HK-2 (cell line): ENCODE results near the gene JARID2.

Experiments
- DNase-seq: peaks from one replicate; pipeline ENCODE4 v3.0.0-alpha.2; 2018; ENCODE audit not compliant: unreplicated experiment

Gene JARID2

GRCh38 chr6:15462717-15463525 lies 217.1 kb downstream of the JARID2 start:
- DNase-seq = no peak

DNA sequence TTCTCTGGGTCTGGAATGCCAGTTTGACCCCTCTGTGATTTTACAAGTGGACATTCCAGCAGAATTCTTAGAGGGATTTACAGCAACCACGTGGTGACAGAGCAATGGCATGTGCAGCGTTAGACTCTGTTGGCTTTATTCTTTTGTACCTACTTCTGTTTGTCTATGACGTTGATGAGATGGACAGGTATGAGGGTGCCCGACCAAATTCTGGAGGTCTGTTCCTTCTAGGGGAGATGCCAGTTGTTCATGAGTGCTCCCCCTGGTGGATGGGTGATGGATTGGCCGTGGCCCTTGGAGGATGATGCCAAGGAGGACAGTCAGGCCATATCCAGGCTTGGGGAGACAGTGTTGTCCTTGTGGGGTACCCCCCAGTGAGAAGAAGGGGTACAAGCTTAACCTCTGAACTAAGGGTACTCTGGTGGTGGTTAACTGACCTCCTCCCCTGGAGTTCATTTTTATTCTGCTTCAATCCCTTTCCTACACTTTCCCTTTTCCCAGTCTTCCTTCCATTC lies 218.4 kb downstream of the JARID2 start:
- peak; percentile 32 for DNase-seq

DNA sequence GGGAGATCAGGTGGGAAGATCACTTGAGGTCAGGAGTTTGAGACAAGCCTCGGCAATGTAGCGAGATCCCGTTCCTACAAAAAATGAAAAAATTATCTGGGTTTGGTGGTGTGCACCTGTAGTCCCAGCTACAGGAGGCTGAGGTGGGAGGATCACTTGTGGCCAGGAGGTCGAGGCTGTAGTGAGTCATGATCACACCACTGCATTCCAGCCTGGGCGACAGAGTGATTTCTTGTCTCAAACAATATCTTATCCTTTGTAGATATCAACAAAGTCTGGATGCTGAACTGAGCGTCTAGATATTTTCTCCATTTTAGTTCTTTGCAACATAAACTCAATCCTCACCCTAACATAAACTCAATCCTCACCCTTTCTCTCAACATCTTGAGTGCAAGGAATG lies 219.3 kb downstream of the JARID2 start:
- no peak for DNase-seq

DNA sequence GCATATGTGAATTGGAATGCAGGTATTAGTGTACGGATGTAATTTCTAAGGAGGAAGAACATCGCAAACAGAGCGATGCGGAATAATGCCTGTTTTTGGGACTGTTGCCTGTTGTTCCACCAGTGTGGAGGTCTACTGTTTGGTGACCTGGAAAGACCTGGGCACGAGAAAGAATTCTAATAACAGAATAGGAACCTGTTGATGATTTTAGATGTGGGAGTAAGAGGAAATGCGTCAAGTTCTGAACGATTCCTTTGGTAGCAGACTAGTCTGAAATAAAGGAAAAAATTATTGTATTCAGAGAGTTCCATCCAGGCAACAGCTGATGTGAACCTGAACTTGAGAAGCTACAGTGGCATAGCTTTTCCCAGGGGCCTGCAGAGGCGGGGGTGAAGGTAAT lies 224.9 kb downstream of the JARID2 start:
- DNase-seq = no peak

DNA sequence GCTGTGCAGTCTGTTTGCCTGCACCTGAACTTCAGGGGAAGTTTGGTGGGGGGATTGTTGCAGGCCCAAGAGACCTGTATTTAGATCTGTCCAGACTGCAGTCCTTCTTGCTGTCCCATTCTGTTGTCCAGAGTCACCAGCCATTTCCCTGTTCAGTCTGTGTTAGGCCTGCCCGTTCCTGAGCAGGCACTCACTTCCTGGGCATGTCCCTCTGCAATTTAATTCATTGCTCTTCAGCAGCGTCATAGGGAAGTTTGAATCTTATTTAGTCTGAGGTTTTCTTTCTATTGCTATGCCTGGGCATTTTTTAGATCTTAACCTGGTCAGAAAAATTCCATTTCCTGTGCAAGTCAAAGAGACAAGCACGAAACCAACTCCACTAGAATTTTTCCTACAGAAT lies 226.8 kb downstream of the JARID2 start:
- no peak for DNase-seq

- DNase-seq = no peak
Observed at GRCh38 chr6:15473174-15473573, 227.3 kb downstream of the JARID2 start.

GRCh38 chr6:15473741-15474161 lies 227.9 kb downstream of the JARID2 start:
- DNase-seq = no peak

GRCh38 chr6:15474196-15474595 lies 228.3 kb downstream of the JARID2 start:
- no peak for DNase-seq

GRCh38 chr6:15475261-15475660 lies 229.4 kb downstream of the JARID2 start:
- DNase-seq = no peak

GRCh38 chr6:15475872-15476271 lies 230.0 kb downstream of the JARID2 start:
- no peak for DNase-seq

DNA sequence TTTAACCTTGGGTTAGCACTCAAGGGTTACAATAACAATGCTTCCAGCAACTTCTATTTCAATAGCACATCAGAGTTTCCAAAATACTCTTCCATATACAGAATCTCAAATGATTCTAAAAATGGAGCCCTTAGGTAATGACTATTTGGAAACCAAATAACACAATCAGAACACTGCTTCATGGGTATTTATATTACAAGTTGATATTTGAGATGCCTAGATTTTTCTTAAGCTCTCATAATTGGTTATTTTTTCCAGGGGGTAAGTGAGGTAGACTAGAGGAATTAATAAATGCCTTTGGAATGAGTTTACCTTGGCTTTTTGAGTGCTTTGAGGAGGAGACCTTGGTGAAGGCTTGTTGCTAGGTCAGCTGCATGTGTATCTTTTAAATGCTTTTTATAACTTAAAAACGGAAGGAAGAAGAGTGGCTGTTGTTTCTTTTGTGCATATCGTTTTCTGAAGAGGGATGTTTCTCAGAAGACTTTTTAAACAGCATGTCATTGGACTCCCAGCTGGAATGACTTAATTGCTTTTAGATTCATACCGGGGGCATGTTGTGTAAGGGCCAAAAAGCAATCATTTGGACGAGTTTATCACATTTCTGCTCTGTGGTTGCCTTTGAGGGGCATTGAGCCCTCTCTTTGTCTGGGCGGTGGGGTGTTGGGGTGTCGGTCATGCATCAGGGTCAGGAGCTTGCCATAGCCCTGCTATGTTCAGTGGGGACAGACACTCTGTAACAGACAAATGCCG lies 230.9 kb downstream of the JARID2 start:
- no peak for DNase-seq

DNA sequence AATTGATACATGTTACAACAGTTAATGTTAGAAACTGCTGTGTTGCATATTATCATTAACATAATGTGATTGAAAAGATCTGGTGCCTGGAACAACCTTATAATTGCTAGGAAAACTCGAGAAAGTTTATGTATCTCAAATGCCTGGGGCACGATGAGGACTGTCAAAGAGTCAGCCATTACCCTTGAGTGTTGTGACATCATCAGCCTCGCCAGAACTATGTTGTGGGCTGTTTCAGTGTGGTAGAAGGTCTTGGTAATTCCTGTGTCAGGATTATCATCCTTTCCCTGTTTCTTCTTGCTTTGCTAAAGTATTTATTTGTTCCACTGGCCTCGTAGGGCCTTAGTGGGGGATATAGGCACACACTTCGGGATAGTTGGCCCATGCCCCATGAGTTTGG lies 231.9 kb downstream of the JARID2 start:
- no peak for DNase-seq

GRCh38 chr6:15479761-15480160 lies 233.9 kb downstream of the JARID2 start:
- no peak for DNase-seq

DNA sequence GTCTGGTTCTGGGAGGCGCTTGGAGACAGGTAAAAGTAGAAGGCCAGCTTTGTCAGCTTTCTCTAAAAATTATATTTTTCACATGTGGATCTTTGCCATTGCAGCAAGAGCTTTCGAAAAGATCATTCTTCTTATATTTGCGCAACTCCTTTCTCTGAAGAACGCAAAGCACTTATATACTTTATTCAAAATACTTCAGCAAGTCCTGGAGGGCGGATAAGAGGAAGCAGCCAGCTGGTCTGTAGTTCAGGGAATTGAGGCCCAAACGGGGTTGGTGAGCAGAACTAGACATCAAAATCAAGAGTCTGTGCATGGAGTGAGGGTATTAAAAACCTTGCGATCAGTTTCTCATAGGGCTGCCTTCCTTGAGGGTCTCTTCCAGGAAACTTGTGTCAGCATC lies 234.7 kb downstream of the JARID2 start:
- no peak for DNase-seq

DNA sequence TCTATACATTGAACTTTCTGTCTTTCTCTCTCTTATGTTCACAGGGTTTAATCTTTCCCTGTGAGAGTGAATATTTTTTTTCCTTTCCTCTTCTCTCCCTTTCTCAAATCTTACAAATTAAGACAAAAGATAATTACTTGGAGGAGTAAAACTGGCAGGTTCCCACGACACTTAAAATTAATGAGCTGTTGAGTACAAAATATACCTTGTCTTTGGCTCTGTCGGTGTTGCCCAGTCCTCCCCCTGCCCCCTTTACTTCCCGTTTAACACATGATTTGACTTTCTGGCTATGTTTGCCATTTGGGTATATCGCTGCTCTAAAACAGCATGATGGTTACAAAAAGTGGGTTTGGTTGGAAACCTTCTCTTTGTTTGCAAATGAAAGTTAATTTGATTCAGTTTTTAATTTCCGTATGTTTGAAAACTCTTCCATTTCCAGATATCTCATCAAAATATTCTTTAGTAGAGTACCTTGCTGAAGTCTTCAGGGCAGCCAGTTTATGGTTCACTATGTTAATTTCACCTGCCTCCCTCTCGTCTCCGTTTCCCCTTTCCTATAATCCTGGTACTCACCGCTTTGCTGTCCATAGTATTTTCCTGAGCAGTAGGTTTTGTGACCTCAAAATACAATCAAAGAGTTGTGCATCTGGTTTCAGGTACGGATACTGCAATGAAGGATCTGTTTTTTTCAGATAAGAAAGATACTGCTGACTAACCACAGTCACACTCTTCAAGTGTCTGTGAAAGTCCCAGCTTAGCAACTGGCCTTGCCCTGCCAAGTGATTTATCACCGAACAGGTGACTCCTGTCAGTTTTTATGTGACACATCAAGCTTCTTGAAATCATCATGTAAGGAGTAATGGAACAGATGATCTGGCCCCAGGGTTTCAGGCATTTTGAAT lies 235.8 kb downstream of the JARID2 start:
- no peak for DNase-seq

DNA sequence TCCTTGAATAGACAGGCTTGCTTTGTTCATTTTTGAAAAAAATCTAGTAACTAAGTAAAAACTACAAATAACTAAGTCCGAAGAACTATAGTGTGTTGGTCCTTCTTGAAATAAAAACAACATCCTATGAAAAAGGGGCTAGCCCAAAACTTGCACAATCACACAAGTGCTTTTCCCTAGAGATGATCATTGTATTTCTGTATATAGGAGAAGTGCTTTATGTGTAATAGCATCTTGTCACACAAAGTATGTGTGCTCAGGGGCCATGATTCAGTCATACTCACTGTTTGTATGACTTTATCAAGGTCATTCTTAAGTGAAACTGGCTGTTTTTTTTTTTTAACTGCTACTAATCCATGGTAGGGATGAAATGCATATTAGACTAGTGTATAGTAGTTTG lies 237.2 kb downstream of the JARID2 start:
- DNase-seq = no peak

DNA sequence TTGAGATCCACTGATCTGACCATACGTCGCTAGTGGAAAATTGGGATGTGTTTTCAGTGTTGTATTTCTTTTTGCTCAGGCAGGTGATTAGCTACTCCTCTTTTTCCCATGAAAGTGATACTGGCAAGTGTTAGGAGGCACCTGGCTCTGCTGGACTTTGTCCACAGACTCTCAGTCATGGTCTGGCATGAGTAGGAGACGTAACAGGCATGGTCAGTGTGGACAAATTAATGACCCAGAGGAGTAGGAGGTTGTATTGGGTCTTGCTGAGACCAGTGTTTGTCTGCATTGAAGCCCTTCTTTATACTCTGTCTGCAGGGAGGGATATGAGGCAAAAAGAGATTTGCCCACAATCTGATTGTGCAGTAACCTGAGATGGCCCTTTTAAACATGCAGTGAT lies 238.3 kb downstream of the JARID2 start:
- no peak for DNase-seq

DNA sequence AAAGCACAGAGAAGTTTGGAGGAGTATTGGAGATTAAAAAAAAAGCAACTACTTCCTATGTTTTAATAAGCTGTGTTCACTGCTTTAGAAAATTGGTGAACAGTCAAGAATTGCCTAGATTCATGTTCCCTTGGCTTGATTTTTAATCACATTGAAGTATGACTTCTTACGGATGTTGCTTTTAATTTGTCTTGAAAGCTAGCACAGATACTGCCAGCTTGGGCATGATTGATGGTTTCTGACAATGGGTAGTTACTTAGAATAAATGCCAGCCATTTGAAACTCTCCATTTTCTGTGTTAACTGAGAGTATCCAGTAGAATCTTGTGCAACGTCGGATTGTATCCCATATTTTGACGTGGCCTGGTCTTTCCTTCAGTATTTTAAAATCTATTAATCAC lies 239.0 kb downstream of the JARID2 start:
- DNase-seq = no peak

GRCh38 chr6:15485936-15486335 lies 240.1 kb downstream of the JARID2 start:
- DNase-seq = no peak

DNA sequence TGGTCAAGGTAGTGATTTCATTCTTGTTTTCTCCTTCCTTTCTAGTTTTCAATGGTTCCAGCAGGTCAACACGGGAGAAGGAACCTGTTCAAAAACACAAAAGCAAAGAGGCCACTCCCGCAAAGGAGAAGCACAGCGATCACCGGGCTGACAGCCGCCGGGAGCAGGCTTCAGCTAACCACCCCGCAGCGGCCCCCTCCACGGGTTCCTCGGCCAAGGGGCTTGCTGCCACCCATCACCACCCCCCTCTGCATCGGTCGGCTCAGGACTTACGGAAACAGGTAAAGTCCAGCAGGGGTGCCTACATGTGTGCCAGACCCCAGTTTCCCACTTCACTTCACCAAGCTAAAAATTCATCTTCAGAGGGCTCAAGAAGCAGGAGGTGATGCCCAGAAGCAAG lies 241.4 kb downstream of the JARID2 start:
- no peak for DNase-seq

GRCh38 chr6:15489261-15489962 lies 243.5 kb downstream of the JARID2 start:
- no peak for DNase-seq
